Measurements from ENCODE around the gene CDH22. TPM values are rescaled to one million over a fixed set of nuclear protein-coding genes. Genes with fewer than 3 reads are reported as not detected.

The CDH22 gene
- total and polyA plus RNA-seq, 2 experiments from 2014 or later: 0.08 to 0.10 TPM

GRCh38 chr20:46268662-46269061 is 39.6 kb downstream of the CDH22 start:
- no peak for DNase-seq (ENCODE audit: low spot score)
- no peaks in the 10 kb centered on the region for H3F3A ChIP-seq (replicated peaks; ENCODE audit: low read depth)
- H2AFZ ChIP-seq: no peak overlapping the region
- H3K27ac ChIP-seq (ENCODE audit: low read depth): no peak overlapping the region
- H3K27me3 ChIP-seq (ENCODE audit: insufficient read depth): no peaks in the 10 kb centered on the region
- H4K20me1 ChIP-seq (replicated peaks; ENCODE audit: insufficient read depth): no peaks in the 10 kb centered on the region
- Mint-ChIP-seq H3K36me3 (ENCODE audit: low read depth) (no peaks in the 10 kb centered on the region; the same call in 2 of the 3 replicates), H3K27ac (no peak overlapping the region), H3K4me1 (peaks cover 8% of the 10 kb centered on the region), H3K9me3 (no peaks in the 10 kb centered on the region; the same call in 2 of the 3 replicates), H3K27me3 (ENCODE audit: insufficient read depth, low read depth, poor library complexity) (peaks cover 13% of the 10 kb centered on the region), H3K4me3 (no peak overlapping the region)
- TF ChIP-seq ZNF114 (CRISPR knock-in tag; IDR thresholded peaks at IDR 0.05) (no peak), JUNB (IDR thresholded peaks at IDR 0.05; ENCODE audit: unreplicated experiment) (no peak), ETS1 (IDR thresholded peaks at IDR 0.05) (no peak), ZNF462 (CRISPR knock-in tag; IDR thresholded peaks at IDR 0.05) (no peak), EZH2 (IDR thresholded peaks at IDR 0.05; ENCODE audit: low read depth, unreplicated experiment) (no peak), STAT1 (IDR thresholded peaks at IDR 0.05; ENCODE audit: unreplicated experiment) (no peak), EZH2phosphoT487 (IDR thresholded peaks at IDR 0.05; ENCODE audit: unreplicated experiment) (no peak), ZNF331 (CRISPR knock-in tag; IDR thresholded peaks at IDR 0.05; ENCODE audit: low read depth) (no peak), NANOG (IDR thresholded peaks at IDR 0.05; ENCODE audit: borderline replicate concordance) (no peak)
- no peaks in the 10 kb centered on the region for H3K36me3 ChIP-seq (ENCODE audit: insufficient read depth)
- H3K4me1 ChIP-seq (ENCODE audit: insufficient read depth): peaks cover 4% of the 10 kb centered on the region
- H3K4me3 ChIP-seq: no peak overlapping the region
- H3K4me2 ChIP-seq: no peak overlapping the region
- no peak for ATAC-seq
- no peaks in the 10 kb centered on the region for H3K9me2 ChIP-seq (ENCODE audit: insufficient read depth)
- H3K79me2 ChIP-seq (replicated peaks; ENCODE audit: insufficient read depth): no peaks in the 10 kb centered on the region

Measured in GM23338 (cell line).